ENCODE data around the gene MICU2.

MICU2 gene

DNA sequence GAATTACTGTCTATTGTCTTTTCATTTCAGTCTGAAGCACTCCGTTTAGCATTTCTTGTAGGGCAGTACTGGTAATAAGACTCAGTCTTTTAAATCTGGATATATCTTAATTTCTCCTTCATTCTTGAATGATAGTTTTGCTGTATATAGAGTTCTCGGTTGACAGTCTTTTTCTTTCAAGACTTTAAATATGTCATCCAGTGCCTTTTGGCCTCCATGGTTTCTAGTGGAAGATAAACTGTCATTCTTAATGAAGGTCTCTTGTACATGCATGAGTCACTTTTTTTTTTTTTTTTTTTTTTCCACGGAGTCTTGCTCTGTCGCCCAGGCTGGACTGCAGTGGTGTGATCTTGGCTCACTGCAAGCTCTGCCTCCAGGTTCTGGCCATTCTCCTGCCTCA lies 117.6 kb downstream of the MICU2 start:
- H3K27ac ChIP-seq, result no peak overlapping the region
- in situ Hi-C loops (cut with HindIII; ENCODE audit: low pct_ligation_motif_present, low sequenced_read_pairs), result no loop called here
- H3K36me3 ChIP-seq (replicated peaks), result peaks cover 3% of the 10 kb centered on the region
- TF ChIP-seq, protein P1, sequence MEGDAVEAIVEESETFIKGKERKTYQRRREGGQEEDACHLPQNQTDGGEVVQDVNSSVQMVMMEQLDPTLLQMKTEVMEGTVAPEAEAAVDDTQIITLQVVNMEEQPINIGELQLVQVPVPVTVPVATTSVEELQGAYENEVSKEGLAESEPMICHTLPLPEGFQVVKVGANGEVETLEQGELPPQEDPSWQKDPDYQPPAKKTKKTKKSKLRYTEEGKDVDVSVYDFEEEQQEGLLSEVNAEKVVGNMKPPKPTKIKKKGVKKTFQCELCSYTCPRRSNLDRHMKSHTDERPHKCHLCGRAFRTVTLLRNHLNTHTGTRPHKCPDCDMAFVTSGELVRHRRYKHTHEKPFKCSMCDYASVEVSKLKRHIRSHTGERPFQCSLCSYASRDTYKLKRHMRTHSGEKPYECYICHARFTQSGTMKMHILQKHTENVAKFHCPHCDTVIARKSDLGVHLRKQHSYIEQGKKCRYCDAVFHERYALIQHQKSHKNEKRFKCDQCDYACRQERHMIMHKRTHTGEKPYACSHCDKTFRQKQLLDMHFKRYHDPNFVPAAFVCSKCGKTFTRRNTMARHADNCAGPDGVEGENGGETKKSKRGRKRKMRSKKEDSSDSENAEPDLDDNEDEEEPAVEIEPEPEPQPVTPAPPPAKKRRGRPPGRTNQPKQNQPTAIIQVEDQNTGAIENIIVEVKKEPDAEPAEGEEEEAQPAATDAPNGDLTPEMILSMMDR (IDR thresholded peaks at IDR 0.05; ENCODE audit: low read depth, low read length, missing control alignments), result no peak
- DNase-seq, result no peak
- H3K4me3 ChIP-seq (ENCODE audit: low read depth, low read length), result no peak overlapping the region
- H3K27me3 ChIP-seq (replicated peaks), result no peaks in the 10 kb centered on the region

DNA sequence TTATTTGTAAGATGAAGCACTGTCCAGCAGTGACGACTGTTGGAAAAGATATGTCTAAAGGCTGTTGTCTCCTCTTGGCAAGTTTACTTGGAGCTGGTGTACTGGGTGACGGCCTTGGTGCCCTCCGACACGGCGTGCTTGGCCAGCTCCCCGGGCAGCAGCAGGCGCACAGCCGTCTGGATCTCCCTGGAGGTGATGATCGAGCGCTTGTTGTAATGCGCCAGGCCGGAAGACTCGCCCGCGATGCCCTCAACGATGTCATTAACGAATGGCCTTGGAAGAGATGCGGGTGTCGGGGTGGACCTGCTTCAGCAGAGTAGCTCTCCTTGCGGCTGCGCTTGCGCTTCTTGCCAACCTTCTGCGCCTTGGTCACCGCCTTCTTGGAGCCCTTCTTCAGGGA lies 120.2 kb downstream of the MICU2 start:
- DNase-seq, result no peak
- Histone ChIP-seq H3K27me3 (replicated peaks) (no peaks in the 10 kb centered on the region), H3K27ac (no peak overlapping the region), H3K36me3 (replicated peaks) (no peaks in the 10 kb centered on the region), H3K4me3 (ENCODE audit: low read depth, low read length) (no peak overlapping the region)
- in situ Hi-C loops (cut with HindIII; ENCODE audit: low pct_ligation_motif_present, low sequenced_read_pairs), result no loop called here
- TF ChIP-seq, protein P1 (IDR thresholded peaks at IDR 0.05; ENCODE audit: low read depth, low read length, missing control alignments), result no peak

DNA sequence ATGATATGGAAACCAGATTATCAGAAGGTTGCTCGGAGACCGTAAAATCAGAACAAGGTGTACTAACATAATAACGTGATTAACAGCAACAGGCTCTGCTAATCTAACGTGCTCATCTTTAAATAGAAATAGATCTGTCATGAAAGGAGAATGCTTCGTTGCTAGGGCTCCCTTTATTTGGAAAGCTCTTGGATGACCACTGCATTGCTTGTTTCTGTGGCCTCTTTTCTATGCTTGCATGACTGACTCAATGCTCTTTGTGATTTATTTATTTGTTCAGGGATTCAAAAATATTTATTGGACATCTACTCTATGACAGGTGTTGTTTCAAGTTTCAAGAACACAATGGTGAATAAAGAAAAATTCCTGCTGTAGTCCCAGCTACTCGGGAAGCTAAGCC lies 122.6 kb downstream of the MICU2 start:
- no peak overlapping the region for H3K27ac ChIP-seq
- TF ChIP-seq, protein P1 (IDR thresholded peaks at IDR 0.05; ENCODE audit: low read depth, low read length, missing control alignments), result no peak
- no peak overlapping the region for H3K4me3 ChIP-seq (ENCODE audit: low read depth, low read length)
- no peaks in the 10 kb centered on the region for H3K27me3 ChIP-seq (replicated peaks)
- H3K36me3 ChIP-seq (replicated peaks), result no peaks in the 10 kb centered on the region
- in situ Hi-C loops (cut with HindIII; ENCODE audit: low pct_ligation_motif_present, low sequenced_read_pairs), result no loop called here
- DNase-seq, result no peak

DNA sequence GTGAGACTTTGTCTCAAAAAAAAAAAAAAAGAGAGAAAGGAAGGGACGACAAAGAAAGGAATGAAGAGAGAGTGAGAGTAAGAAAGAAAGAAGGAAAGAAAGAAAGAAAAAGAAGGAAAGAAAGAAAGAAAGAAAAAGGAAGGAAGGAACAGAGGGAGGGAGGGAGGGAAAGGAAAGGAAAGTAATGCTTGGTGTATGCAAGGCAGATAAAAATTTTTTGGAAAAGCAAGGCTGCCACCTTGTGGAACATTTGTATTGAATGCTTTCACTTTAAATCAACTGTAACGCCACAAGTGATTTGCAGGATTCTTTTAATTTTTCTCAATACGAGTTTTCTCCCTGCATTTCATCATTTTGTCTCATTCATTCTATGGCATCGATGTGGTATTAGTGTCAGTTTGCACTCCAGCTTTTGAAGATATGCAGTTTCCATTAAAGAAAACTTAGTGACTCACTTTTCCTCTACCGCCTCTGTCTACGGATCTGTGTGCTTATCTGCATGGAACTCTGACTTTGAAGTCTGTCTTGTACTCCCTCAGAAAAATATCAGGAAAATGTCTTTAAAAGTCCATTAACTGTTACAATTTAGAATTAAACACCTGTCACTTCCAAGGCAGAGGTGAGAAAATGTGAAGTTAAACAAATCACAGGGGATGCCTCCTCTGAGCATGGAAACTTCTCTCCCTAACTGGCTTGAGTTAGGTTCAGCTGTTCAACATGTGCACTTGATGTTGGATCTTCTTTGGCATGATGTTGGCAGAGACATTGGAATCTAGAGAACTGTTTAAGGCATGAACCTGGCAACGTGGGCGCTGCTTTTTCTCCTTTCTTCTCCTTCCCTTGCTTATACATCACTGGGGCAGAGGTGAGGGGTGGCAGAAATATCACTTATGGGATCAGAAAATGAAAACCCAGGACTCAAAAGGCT lies 124.8 kb downstream of the MICU2 start:
- DNase-seq, result peak; percentile 77
- no peaks in the 10 kb centered on the region for H3K36me3 ChIP-seq (replicated peaks)
- in situ Hi-C loops (cut with HindIII; ENCODE audit: low pct_ligation_motif_present, low sequenced_read_pairs), result no loop called here
- TF ChIP-seq, protein P1 (IDR thresholded peaks at IDR 0.05; ENCODE audit: low read depth, low read length, missing control alignments), result peak; percentile 46
- no peaks in the 10 kb centered on the region for H3K27me3 ChIP-seq (replicated peaks)
- H3K4me3 ChIP-seq (ENCODE audit: low read depth, low read length), result peak overlapping the region; percentile 29
- no peak overlapping the region for H3K27ac ChIP-seq

DNA sequence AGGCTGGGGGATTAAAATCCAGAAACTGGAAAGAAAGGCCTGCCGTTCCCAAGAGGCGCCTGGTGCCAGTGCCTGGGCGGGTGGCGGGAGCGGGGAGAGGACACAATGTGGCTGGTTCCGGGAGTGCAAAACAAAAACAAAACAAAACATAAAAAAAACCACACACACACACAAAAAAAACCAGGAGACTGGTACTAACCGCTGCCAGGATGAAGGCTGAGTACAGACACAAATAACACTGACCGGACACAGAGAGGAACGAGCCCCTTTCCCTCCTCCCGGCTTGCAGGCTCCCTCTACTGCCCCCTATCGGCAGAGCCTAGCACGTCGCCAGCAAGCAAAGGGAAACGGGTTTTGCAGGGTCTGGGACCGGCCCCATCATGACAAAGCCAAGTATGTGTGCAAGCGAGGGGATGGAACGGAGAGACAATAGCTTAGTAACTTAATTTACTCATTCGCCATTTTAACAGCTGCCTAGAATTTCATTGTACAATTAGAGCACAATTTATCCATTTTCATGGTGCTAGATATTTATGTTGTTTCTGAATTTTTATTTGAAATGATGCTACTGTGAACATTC lies 127.0 kb downstream of the MICU2 start:
- in situ Hi-C loops (cut with HindIII; ENCODE audit: low pct_ligation_motif_present, low sequenced_read_pairs), result no loop called here
- H3K27me3 ChIP-seq (replicated peaks), result no peaks in the 10 kb centered on the region
- peak overlapping the region; percentile 52 for H3K4me3 ChIP-seq (ENCODE audit: low read depth, low read length)
- no peaks in the 10 kb centered on the region for H3K36me3 ChIP-seq (replicated peaks)
- no peak overlapping the region for H3K27ac ChIP-seq
- TF ChIP-seq, protein P1 (IDR thresholded peaks at IDR 0.05; ENCODE audit: low read depth, low read length, missing control alignments), result peak; percentile 99
- DNase-seq, result peak; percentile 69

Measured in brain microvascular endothelial cell (primary cell).